Measurements from ENCODE around the gene KL. TPM values are rescaled to one million over a fixed set of nuclear protein-coding genes. Genes with fewer than 3 reads are reported as not detected.

Gene KL
- total and polyA plus RNA-seq, 10 of the 15 experiments (the other 5 are each of a cell fraction or from before 2014, with no cell fraction given) = 0.08 to 2.1 (median 1.4) TPM

GRCh38 chr13:33087091-33087490 lies 70.9 kb downstream of the KL start:
- Histone ChIP-seq H3K9ac (ENCODE audit: control insufficient read depth, insufficient read depth, low read length) (no peak overlapping the region), H3K9me3 (replicated peaks; ENCODE audit: control insufficient read depth, insufficient read depth, low read length) (no peaks in the 10 kb centered on the region), H3K4me1 (ENCODE audit: control insufficient read depth, insufficient read depth, low read length) (no peaks in the 10 kb centered on the region), H3K27ac (ENCODE audit: control insufficient read depth, insufficient read depth) (no peak overlapping the region), H3K36me3 (ENCODE audit: control insufficient read depth in 2 of 2, insufficient read depth in 2 of 2, low read length in 1 of 2) (no peaks in the 10 kb centered on the region), H3K4me2 (ENCODE audit: control insufficient read depth, insufficient read depth) (no peak overlapping the region), H3K79me2 (ENCODE audit: control insufficient read depth, insufficient read depth, low read length) (no peaks in the 10 kb centered on the region), H2AFZ (ENCODE audit: control insufficient read depth, low read depth, low read length) (no peak overlapping the region), H4K20me1 (ENCODE audit: control insufficient read depth, insufficient read depth) (no peaks in the 10 kb centered on the region), H3K27me3 (replicated peaks in 1 of 2; ENCODE audit: control insufficient read depth in 2 of 2, insufficient read depth in 2 of 2, low read length in 1 of 2) (no peaks in the 10 kb centered on the region), H3K4me3 (no peak overlapping the region)
- no peak for FAIRE-seq
- POLR2A ChIA-PET = no interaction called here
- no peak for ATAC-seq
- RAD21 ChIA-PET (ENCODE audit: unreplicated experiment) = no interaction called here
- TF ChIP-seq RBBP5 (conservative IDR thresholded peaks at IDR 0.05) (no peak), STAT3 (IDR thresholded peaks at IDR 0.05; ENCODE audit: low read depth, low read length) (no peak), CHD4 (IDR thresholded peaks at IDR 0.05) (no peak), EED (IDR thresholded peaks at IDR 0.05; ENCODE audit: low read depth) (no peak), ZNF207 (IDR thresholded peaks at IDR 0.05; ENCODE audit: borderline replicate concordance) (no peak), BACH1 (IDR thresholded peaks at IDR 0.05; ENCODE audit: borderline replicate concordance) (no peak), RAD21 (IDR thresholded peaks at IDR 0.05; ENCODE audit: insufficient read depth, low read depth, low read length) (no peak), MAX (IDR thresholded peaks at IDR 0.05; ENCODE audit: low read depth, low read length) (no peak), BMI1 (IDR thresholded peaks at IDR 0.05; ENCODE audit: borderline replicate concordance) (no peak), POLR2AphosphoS2 (IDR thresholded peaks at IDR 0.05; ENCODE audit: low read depth, low read length) (no peak), SREBF2 (IDR thresholded peaks at IDR 0.05; ENCODE audit: low read length) (no peak), ZBTB11 (CRISPR knock-in tag; IDR thresholded peaks at IDR 0.05) (no peak)
- TF ChIP-seq, protein P1, sequence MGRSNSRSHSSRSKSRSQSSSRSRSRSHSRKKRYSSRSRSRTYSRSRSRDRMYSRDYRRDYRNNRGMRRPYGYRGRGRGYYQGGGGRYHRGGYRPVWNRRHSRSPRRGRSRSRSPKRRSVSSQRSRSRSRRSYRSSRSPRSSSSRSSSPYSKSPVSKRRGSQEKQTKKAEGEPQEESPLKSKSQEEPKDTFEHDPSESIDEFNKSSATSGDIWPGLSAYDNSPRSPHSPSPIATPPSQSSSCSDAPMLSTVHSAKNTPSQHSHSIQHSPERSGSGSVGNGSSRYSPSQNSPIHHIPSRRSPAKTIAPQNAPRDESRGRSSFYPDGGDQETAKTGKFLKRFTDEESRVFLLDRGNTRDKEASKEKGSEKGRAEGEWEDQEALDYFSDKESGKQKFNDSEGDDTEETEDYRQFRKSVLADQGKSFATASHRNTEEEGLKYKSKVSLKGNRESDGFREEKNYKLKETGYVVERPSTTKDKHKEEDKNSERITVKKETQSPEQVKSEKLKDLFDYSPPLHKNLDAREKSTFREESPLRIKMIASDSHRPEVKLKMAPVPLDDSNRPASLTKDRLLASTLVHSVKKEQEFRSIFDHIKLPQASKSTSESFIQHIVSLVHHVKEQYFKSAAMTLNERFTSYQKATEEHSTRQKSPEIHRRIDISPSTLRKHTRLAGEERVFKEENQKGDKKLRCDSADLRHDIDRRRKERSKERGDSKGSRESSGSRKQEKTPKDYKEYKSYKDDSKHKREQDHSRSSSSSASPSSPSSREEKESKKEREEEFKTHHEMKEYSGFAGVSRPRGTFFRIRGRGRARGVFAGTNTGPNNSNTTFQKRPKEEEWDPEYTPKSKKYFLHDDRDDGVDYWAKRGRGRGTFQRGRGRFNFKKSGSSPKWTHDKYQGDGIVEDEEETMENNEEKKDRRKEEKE (IDR thresholded peaks at IDR 0.05) = no peak
- 87% methylated on average over 8 of the region's 9 CpGs for WGBS (ENCODE audit: insufficient coverage, insufficient replicate concordance, low lambda C conversion rate, missing lambda C conversion rate)
- in situ Hi-C loops (cut with MboI) (no loop called here), intact Hi-C loops (cut with micrococcal nuclease; ENCODE audit: unreplicated experiment) (no loop called here)
- CTCF ChIA-PET = no interaction called here
- SMC1A ChIA-PET (ENCODE audit: uncharacterized antibody, unreplicated experiment) = interaction anchor here (1.1 kb wide), 1 partner anchor 9 kb away, joined by 3 read pairs; no protein-coding TSS in a partner anchor
- DNase-seq (ENCODE audit: low read depth, low spot score) = no peak
- BruUV-seq (replicated peaks) = no TSS peak

Data from GM12878 (cell line).